HUES6 (cell line): Measurements from ENCODE around the gene PDXDC1.
"Not testable (repeated sequence)": the region's sequence is repeated elsewhere in the genome, so short reads cannot be mapped to it uniquely, and the experiment has no call there.

ENCODE experiments used
- H3K27ac ChIP-seq: 2 replicates; pipeline ENCODE4 v1.7.0; 2013; ENCODE audit warnings: low read depth, mild to moderate bottlenecking, low read length, inconsistent platforms
- H3K27me3 ChIP-seq: 2 replicates; pipeline ENCODE4 v1.6.1; 2013; ENCODE audit warnings: low read length; ENCODE audit not compliant: control insufficient read depth, insufficient read depth
- H3K36me3 ChIP-seq: 2 replicates; pipeline ENCODE4 v1.6.1; 2013; ENCODE audit warnings: low read length; ENCODE audit not compliant: control insufficient read depth, insufficient read depth
- H3K4me1 ChIP-seq: 2 replicates; pipeline ENCODE4 v1.6.1; 2013; ENCODE audit warnings: low read length; ENCODE audit not compliant: control insufficient read depth, insufficient read depth
- H3K4me3 ChIP-seq: 2 replicates; pipeline ENCODE4 v1.5.1; 2013; ENCODE audit warnings: low read depth, low read length
- H3K9ac ChIP-seq: one replicate; pipeline ENCODE4 v1.6.1; 2013; ENCODE audit warnings: mild to moderate bottlenecking, low read length
- H3K9me3 ChIP-seq: 2 replicates; pipeline ENCODE4 v1.6.1; 2013; ENCODE audit warnings: low read depth, low read length; ENCODE audit not compliant: control insufficient read depth, insufficient read depth

The PDXDC1 gene

GRCh38 chr16:14974656-14975417 lies at the start of gene PDXDC1:
Gene PDXDC1 (plus strand): TSS chr16:14975026. CDS start chr16:14975200, 174 bp downstream.
- H3K9ac ChIP-seq = peak within 1 kb of the TSS; percentile 87
- not testable (repeated sequence) for H3K9me3 ChIP-seq, H3K36me3 ChIP-seq, H3K27me3 ChIP-seq, H3K4me1 ChIP-seq
- H3K27ac ChIP-seq = peak within 1 kb of the TSS; percentile 98
- peak within 1 kb of the TSS; percentile 98 for H3K4me3 ChIP-seq

GRCh38 chr16:14928064-14928714 lies 46.6 kb upstream of the PDXDC1 start:
- H3K27ac ChIP-seq, H3K4me3 ChIP-seq, H3K4me1 ChIP-seq, H3K9ac ChIP-seq, H3K9me3 ChIP-seq, H3K36me3 ChIP-seq, H3K27me3 ChIP-seq: not testable (repeated sequence)

- not testable (repeated sequence) for H3K9me3 ChIP-seq, H3K27ac ChIP-seq, H3K36me3 ChIP-seq, H3K4me1 ChIP-seq, H3K27me3 ChIP-seq, H3K9ac ChIP-seq, H3K4me3 ChIP-seq
These were observed 45.6 kb upstream of the PDXDC1 start for GRCh38 chr16:14929176-14929575.

GRCh38 chr16:14930246-14930645 lies 44.6 kb upstream of the PDXDC1 start:
- not testable (repeated sequence) for H3K27me3 ChIP-seq, H3K9ac ChIP-seq, H3K4me3 ChIP-seq, H3K36me3 ChIP-seq, H3K9me3 ChIP-seq, H3K27ac ChIP-seq, H3K4me1 ChIP-seq

GRCh38 chr16:14930971-14931370 lies 43.9 kb upstream of the PDXDC1 start:
- not testable (repeated sequence) for H3K27me3 ChIP-seq, H3K4me3 ChIP-seq, H3K27ac ChIP-seq, H3K36me3 ChIP-seq, H3K9me3 ChIP-seq, H3K4me1 ChIP-seq, H3K9ac ChIP-seq

- H3K27ac ChIP-seq = not testable (repeated sequence)
These were observed 42.0 kb upstream of the PDXDC1 start for GRCh38 chr16:14932581-14933375.

GRCh38 chr16:14937143-14937542 lies 37.7 kb upstream of the PDXDC1 start, which contains the start of gene NPIPA1:
Gene NPIPA1 (plus strand): TSS chr16:14937443. CDS start chr16:14937443, 0 bp downstream.
- not testable (repeated sequence) for H3K9ac ChIP-seq, H3K4me3 ChIP-seq, H3K36me3 ChIP-seq, H3K9me3 ChIP-seq, H3K27me3 ChIP-seq, H3K4me1 ChIP-seq, H3K27ac ChIP-seq

More at GRCh38 chr16:14932581-14933375, 42.0 kb upstream of the PDXDC1 start:
- H3K4me1 ChIP-seq, H3K4me3 ChIP-seq, H3K27me3 ChIP-seq, H3K36me3 ChIP-seq, H3K9ac ChIP-seq, H3K9me3 ChIP-seq: not testable (repeated sequence)

- H3K9ac ChIP-seq, H3K36me3 ChIP-seq: not testable (repeated sequence)
These were observed 36.8 kb upstream of the PDXDC1 start for GRCh38 chr16:14937994-14938393.

GRCh38 chr16:14942686-14943085 lies 32.1 kb upstream of the PDXDC1 start:
- H3K4me1 ChIP-seq, H3K9me3 ChIP-seq, H3K36me3 ChIP-seq, H3K27ac ChIP-seq, H3K9ac ChIP-seq, H3K27me3 ChIP-seq, H3K4me3 ChIP-seq: not testable (repeated sequence)

More at GRCh38 chr16:14937994-14938393, 36.8 kb upstream of the PDXDC1 start:
- H3K4me3 ChIP-seq, H3K4me1 ChIP-seq, H3K27ac ChIP-seq, H3K9me3 ChIP-seq, H3K27me3 ChIP-seq: not testable (repeated sequence)

GRCh38 chr16:14955546-14956231 lies 19.1 kb upstream of the PDXDC1 start:
- no peaks in the 10 kb centered on the region for H3K36me3 ChIP-seq
- no peak overlapping the region for H3K9ac ChIP-seq
- H3K4me3 ChIP-seq = no peak overlapping the region
- no peaks in the 10 kb centered on the region for H3K4me1 ChIP-seq
- H3K9me3 ChIP-seq = no peaks in the 10 kb centered on the region
- no peak overlapping the region for H3K27ac ChIP-seq
- no peaks in the 10 kb centered on the region for H3K27me3 ChIP-seq
